GM13977 (cell line): ENCODE measurements around the gene ZKSCAN8.

Experiments used
- DNase-seq: peaks from one replicate; pipeline ENCODE4 v3.0.0; 2012; ENCODE audit warnings: low spot score
- CTCF ChIP-seq: IDR thresholded peaks from 2 replicates; pipeline ENCODE4 v1.5.1; 2012; ENCODE audit warnings: mild to moderate bottlenecking, control low read depth; ENCODE audit not compliant: insufficient read depth; ENCODE audit errors: extremely low read depth, missing control alignments
- in situ Hi-C: fragments of 300-500 bp; cut with MboI; formaldehyde crosslinking; loops from one replicate; pipeline ENCODE4 v1.12.0; 2022; ENCODE audit warnings: low sequenced_read_pairs, low pct_unique_long_range_greater_than_20kb, mixed read lengths, inconsistent platforms; ENCODE audit not compliant: unreplicated experiment

Gene ZKSCAN8

GRCh38 chr6:28125401-28125800, 16.3 kb upstream of the ZKSCAN8 start:
- no peak for DNase-seq
- in situ Hi-C loops: no loop called here
- no peak for TF ChIP-seq CTCF

- in situ Hi-C loops: loop anchor here (10.0 kb wide), 1 partner anchor 221 kb away; no protein-coding TSS in a partner anchor
- DNase-seq: no peak
- TF ChIP-seq CTCF: peak; percentile 55
Observed at GRCh38 chr6:28134015-28134414, 7.7 kb upstream of the ZKSCAN8 start.

GRCh38 chr6:28134716-28135115, 7.0 kb upstream of the ZKSCAN8 start:
- no peak for DNase-seq
- no peak for TF ChIP-seq CTCF
- in situ Hi-C loops: loop anchor here (10.0 kb wide), 1 partner anchor 220 kb away; no protein-coding TSS in a partner anchor

- DNase-seq: no peak
- in situ Hi-C loops: loop anchor here (10.0 kb wide), 1 partner anchor 219 kb away; no protein-coding TSS in a partner anchor
- TF ChIP-seq CTCF: no peak
Observed at GRCh38 chr6:28135393-28135792, 6.3 kb upstream of the ZKSCAN8 start.

- TF ChIP-seq CTCF: no peak
- peak; percentile 58 for DNase-seq
- in situ Hi-C loops: loop anchor here (10.0 kb wide), 1 partner anchor 218 kb away; no protein-coding TSS in a partner anchor
Observed at GRCh38 chr6:28136585-28137504, 4.8 kb upstream of the ZKSCAN8 start.

GRCh38 chr6:28137505-28137981, 4.1 kb upstream of the ZKSCAN8 start:
- in situ Hi-C loops: loop anchor here (10.0 kb wide), 1 partner anchor 217 kb away; no protein-coding TSS in a partner anchor
- TF ChIP-seq CTCF: no peak
- peak; percentile 58 for DNase-seq
